ENCODE results near the gene FLVCR1. TPM values are rescaled to one million over a fixed set of nuclear protein-coding genes. Genes with fewer than 3 reads are reported as not detected.

FLVCR1 gene
- total RNA-seq, 1 donor: 5.4 TPM

DNA sequence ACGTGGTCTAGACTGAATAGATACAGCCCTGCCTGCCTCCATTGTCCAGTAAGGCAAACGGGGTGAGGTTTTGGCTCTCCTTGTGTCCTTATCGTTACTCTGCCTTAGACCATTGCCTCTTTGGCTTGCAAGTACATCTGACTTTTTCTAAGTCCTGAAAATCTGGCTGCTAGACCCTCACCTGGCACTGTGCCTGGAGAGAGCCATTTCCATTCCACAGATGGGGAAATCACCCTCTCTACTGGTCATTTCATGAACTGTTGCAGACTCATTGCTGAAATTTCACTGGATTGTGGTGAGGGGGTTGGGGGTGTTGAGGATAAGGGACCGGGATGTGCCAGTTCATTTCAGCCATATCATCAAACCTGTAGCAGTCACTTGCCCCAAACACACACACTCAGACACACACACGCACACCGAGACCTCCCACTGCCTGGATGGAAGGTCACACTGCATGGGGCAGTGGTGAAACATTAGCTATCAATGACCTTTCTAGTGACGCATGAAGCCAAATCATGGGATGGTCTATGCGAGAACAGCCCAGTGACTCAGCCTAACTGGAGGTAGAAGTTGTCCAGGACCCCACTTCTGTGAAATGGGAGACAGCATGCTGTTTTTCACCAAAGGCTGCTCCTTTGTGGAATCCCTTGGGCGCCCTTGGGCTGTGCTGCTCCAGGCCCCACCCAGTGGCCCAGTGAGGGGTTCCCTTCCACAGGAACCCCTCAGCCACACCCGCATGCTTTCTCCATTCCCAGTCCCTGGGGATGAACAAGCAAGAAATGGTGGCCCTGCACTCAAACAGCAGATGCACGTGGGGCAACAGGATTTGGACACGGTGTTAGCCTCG is 57.4 kb downstream of the FLVCR1 start:
- Histone ChIP-seq H3K27ac (ENCODE audit: low read depth, low read length) (no peak overlapping the region), H3K4me3 (ENCODE audit: insufficient read depth, low read length) (no peak overlapping the region), H3K4me2 (ENCODE audit: insufficient read depth, low read length) (no peak overlapping the region), H3K27me3 (ENCODE audit: insufficient read depth, low read length) (peaks cover 7% of the 10 kb centered on the region), H3K79me2 (ENCODE audit: insufficient read depth, low read length) (no peaks in the 10 kb centered on the region), H4K20me1 (ENCODE audit: insufficient read depth, low read length) (no peaks in the 10 kb centered on the region), H2AFZ (ENCODE audit: low read length) (peak overlapping the region; percentile 25), H3K4me1 (ENCODE audit: insufficient read depth, low read length) (no peaks in the 10 kb centered on the region), H3K9me3 (ENCODE audit: low read depth, low read length) (no peaks in the 10 kb centered on the region), H3K36me3 (ENCODE audit: insufficient read depth, low read length) (no peaks in the 10 kb centered on the region)
- no peak for DNase-seq (ENCODE audit: insufficient read length, low spot score, missing footprints)
- peak; percentile 39 for TF ChIP-seq CTCF (IDR thresholded peaks at IDR 0.05; ENCODE audit: extremely low read depth, low read depth, low read length)

- H3K4me3 ChIP-seq (ENCODE audit: insufficient read depth, low read length): peak overlapping the region; percentile 64
- H3K27ac ChIP-seq (ENCODE audit: low read depth, low read length): no peak overlapping the region
- peak overlapping the region; percentile 82 for H3K4me2 ChIP-seq (ENCODE audit: insufficient read depth, low read length)
- no peaks in the 10 kb centered on the region for H3K4me1 ChIP-seq (ENCODE audit: insufficient read depth, low read length)
- no peaks in the 10 kb centered on the region for H3K36me3 ChIP-seq (ENCODE audit: insufficient read depth, low read length)
- DNase-seq (ENCODE audit: insufficient read length, low spot score, missing footprints): peak; percentile 84
- H2AFZ ChIP-seq (ENCODE audit: low read length): peak overlapping the region; percentile 91
- H3K79me2 ChIP-seq (ENCODE audit: insufficient read depth, low read length): no peaks in the 10 kb centered on the region
- peaks cover 16% of the 10 kb centered on the region for H3K27me3 ChIP-seq (ENCODE audit: insufficient read depth, low read length)
- H4K20me1 ChIP-seq (ENCODE audit: insufficient read depth, low read length): no peaks in the 10 kb centered on the region
- H3K9me3 ChIP-seq (ENCODE audit: low read depth, low read length): no peaks in the 10 kb centered on the region
- no peak for TF ChIP-seq CTCF (IDR thresholded peaks at IDR 0.05; ENCODE audit: extremely low read depth, low read depth, low read length)
Observed at GRCh38 chr1:212916481-212917133, 58.5 kb downstream of the FLVCR1 start.

DNA sequence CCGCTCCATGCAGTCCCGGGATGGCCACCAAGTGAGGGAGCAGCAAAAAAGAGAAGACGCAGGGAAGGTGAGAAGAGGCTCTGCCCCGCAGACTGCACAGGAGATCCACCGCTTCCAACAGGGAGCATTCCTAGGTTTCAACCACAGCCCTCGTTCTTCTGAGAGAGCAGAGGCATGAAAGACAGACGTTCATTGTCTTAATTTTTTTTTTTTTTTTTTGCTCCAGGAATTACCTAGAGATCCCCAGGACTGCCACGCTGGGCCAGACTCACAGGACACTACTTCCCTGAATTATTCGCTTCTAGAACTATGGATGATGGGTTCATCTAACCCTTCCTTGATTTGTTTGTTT is 59.0 kb downstream of the FLVCR1 start:
- Histone ChIP-seq H3K79me2 (ENCODE audit: insufficient read depth, low read length) (no peaks in the 10 kb centered on the region), H3K36me3 (ENCODE audit: insufficient read depth, low read length) (no peaks in the 10 kb centered on the region), H3K4me2 (ENCODE audit: insufficient read depth, low read length) (peak overlapping the region; percentile 82), H3K4me3 (ENCODE audit: insufficient read depth, low read length) (peak overlapping the region; percentile 64), H4K20me1 (ENCODE audit: insufficient read depth, low read length) (no peaks in the 10 kb centered on the region), H2AFZ (ENCODE audit: low read length) (peak overlapping the region; percentile 91), H3K9me3 (ENCODE audit: low read depth, low read length) (no peaks in the 10 kb centered on the region), H3K27me3 (ENCODE audit: insufficient read depth, low read length) (peaks cover 16% of the 10 kb centered on the region), H3K4me1 (ENCODE audit: insufficient read depth, low read length) (no peaks in the 10 kb centered on the region), H3K27ac (ENCODE audit: low read depth, low read length) (no peak overlapping the region)
- TF ChIP-seq CTCF (IDR thresholded peaks at IDR 0.05; ENCODE audit: extremely low read depth, low read depth, low read length): no peak
- DNase-seq (ENCODE audit: insufficient read length, low spot score, missing footprints): no peak

DNA sequence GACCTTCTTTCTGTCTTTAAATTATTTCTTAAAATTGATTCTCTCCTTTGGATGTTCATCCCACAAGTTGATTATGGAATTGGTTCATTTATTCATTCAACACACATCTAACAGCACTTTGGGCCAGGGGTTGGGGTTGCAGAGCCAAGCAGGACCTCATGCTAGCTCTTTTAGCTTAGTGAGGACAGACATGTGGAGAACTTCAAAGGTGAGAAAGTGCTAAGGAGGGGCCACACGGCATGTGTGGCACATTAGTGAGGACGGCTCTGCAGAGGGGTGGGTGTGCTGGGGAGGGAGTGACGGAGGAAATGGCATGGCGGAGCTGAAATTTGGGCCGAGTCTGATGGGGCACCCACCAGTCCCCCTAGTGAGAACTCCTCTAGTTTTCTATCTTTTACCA is 59.8 kb downstream of the FLVCR1 start:
- H3K4me1 ChIP-seq (ENCODE audit: insufficient read depth, low read length): no peaks in the 10 kb centered on the region
- H2AFZ ChIP-seq (ENCODE audit: low read length): no peak overlapping the region

More for the DNA sequence above, 59.8 kb downstream of the FLVCR1 start:
- Histone ChIP-seq H3K4me2 (ENCODE audit: insufficient read depth, low read length) (no peak overlapping the region), H3K27ac (ENCODE audit: low read depth, low read length) (no peak overlapping the region), H3K79me2 (ENCODE audit: insufficient read depth, low read length) (no peaks in the 10 kb centered on the region), H4K20me1 (ENCODE audit: insufficient read depth, low read length) (no peaks in the 10 kb centered on the region), H3K9me3 (ENCODE audit: low read depth, low read length) (no peaks in the 10 kb centered on the region), H3K27me3 (ENCODE audit: insufficient read depth, low read length) (peaks cover 16% of the 10 kb centered on the region), H3K36me3 (ENCODE audit: insufficient read depth, low read length) (no peaks in the 10 kb centered on the region), H3K4me3 (ENCODE audit: insufficient read depth, low read length) (no peak overlapping the region)
- no peak for DNase-seq (ENCODE audit: insufficient read length, low spot score, missing footprints)
- TF ChIP-seq CTCF (IDR thresholded peaks at IDR 0.05; ENCODE audit: extremely low read depth, low read depth, low read length): no peak

Data from osteoblast (primary cell).